ENCODE measurements around the gene DNAH8. TPM values are rescaled to one million over a fixed set of nuclear protein-coding genes. Genes with fewer than 3 reads are reported as not detected.

The DNAH8 gene
- total and polyA plus RNA-seq, 11 donors, result 0.02 to 0.50 (median 0.02) TPM; not detected in 8

DNA sequence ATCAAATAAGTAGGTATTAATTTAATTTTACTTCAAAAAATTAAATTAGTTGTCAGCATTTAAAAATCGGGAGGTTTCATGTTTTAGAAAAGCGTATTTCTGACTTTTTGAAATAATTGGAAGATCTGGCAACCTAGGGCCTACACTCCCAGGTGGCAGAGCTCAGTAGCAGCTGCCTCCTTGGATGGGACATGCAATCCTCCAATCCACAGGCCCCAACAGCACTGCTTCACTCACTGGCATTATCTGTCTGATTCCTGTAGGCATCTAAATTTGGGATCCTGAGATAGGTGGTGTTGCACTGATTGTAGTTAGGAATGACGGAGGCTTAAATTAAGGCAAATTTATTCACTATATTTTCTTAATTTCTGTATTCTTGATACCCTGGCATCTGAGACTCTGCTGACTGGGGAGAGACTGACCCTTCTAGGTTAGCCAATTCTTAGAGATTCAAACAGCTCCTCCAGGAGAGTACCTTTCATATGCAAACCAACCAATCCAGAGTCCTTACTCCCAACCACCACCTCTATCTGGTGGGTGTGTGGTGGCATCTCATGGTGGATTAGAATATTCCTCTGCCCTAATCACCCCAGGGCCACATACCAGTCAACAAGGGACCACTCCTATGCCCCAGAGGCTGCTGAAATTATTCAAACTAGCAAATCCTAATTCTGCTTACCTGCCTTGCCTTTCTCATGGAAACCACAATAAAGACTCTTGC, 186.9 kb downstream of the DNAH8 start:
- no peak for ATAC-seq
- Histone ChIP-seq H3K27me3 (peaks cover 0 to 12% (median 0%) of the 10 kb centered on the region in 9 donors), H3K27ac (no peak overlapping the region), H3K36me3 (no peaks in the 10 kb centered on the region), H3K4me3 (no peak overlapping the region), H3K9me3 (no peaks in the 10 kb centered on the region), H3K4me1 (no peaks in the 10 kb centered on the region)
- TF ChIP-seq POLR2A (IDR thresholded peaks at IDR 0.05), result no peak
- no peak for TF ChIP-seq CTCF (IDR thresholded peaks at IDR 0.05)
- intact Hi-C loops (cut with DNase I), result no loop called here
- DNase-seq, result no peak
- 92 to 96% (median 93%) methylated on average over 3 of the region's 3 CpGs for WGBS, 4 donors

DNA sequence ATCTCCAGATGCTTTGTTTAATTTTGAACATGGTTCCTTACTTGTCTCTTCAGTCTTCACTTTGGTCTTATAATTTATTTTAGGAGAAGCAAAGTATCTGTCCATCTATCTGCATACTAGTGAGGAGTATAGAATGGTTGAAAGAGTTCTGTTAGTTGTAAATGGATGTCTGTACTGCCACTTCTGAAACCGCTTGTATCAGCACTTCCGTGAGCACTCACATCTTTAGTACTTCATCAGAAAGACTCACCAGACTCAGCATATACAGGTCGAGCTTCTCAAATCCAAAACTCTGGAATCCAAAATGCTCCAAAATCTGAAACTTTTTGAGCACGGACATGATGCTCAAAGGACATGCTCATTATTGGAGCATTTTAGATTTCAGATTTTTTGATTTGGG, 191.5 kb downstream of the DNAH8 start:
- Histone ChIP-seq H3K27ac (no peak overlapping the region), H3K36me3 (no peaks in the 10 kb centered on the region), H3K27me3 (peaks cover 0 to 11% (median 0%) of the 10 kb centered on the region in 9 donors), H3K9me3 (no peaks in the 10 kb centered on the region), H3K4me1 (no peaks in the 10 kb centered on the region), H3K4me3 (no peak overlapping the region)
- DNase-seq (no peak), ATAC-seq (no peak)
- TF ChIP-seq POLR2A (IDR thresholded peaks at IDR 0.05), result no peak
- TF ChIP-seq CTCF (IDR thresholded peaks at IDR 0.05), result no peak
- WGBS, 4 donors, result 72 to 80% (median 77%) methylated on average over 4 of the region's 4 CpGs
- intact Hi-C loops (cut with DNase I), result no loop called here

GRCh38 chr6:38907264-38907663, 192.2 kb downstream of the DNAH8 start:
- no peak for ATAC-seq
- H3K4me3 ChIP-seq, result no peak overlapping the region
- H3K27me3 ChIP-seq, result peaks cover 0 to 11% (median 0%) of the 10 kb centered on the region in 9 donors
- DNase-seq, result no peak
- no peaks in the 10 kb centered on the region for H3K36me3 ChIP-seq
- no peak overlapping the region for H3K27ac ChIP-seq
- intact Hi-C loops (cut with DNase I), result no loop called here
- H3K9me3 ChIP-seq, result no peaks in the 10 kb centered on the region
- no peak for TF ChIP-seq CTCF (IDR thresholded peaks at IDR 0.05)
- no peak for TF ChIP-seq POLR2A (IDR thresholded peaks at IDR 0.05)
- no peaks in the 10 kb centered on the region for H3K4me1 ChIP-seq

DNA sequence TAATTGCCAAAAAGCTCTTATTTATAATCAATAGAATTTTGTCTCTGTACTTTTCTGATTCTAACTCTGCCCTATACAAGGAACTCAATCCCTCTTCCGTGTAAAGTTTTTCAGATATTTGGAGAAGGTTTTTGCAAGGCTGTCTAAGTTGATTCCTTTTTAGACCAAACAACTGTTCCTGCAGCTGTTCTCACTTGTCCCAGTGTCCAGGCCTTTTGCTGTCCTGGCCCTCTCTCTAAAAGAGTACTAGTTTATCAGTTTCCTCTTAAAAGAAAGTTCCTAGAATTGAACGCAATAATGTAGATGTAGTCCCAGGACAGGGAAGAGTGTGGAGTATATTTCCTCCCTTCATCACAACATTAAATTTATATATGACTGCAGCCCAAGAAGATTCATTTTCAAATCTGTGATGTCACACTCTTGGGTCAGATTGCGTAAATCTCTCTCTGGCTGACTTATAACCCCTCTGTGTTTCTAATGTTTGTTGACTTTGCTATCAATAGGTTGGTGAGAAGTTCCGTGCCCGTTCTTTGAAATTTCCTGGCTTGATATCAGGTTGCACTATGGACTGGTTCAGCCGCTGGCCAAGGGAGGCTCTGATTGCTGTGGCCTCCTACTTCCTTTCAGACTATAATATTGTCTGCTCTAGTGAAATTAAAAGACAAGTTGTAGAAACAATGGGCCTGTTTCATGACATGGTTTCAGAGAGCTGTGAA, 194.1 kb downstream of the DNAH8 start:
- no peak for DNase-seq
- Histone ChIP-seq H3K4me3 (no peak overlapping the region), H3K27ac (no peak overlapping the region), H3K27me3 (peaks cover 0 to 8% (median 0%) of the 10 kb centered on the region in 9 donors), H3K9me3 (no peaks in the 10 kb centered on the region), H3K4me1 (no peaks in the 10 kb centered on the region), H3K36me3 (no peaks in the 10 kb centered on the region)
- TF ChIP-seq POLR2A (IDR thresholded peaks at IDR 0.05) (no peak), CTCF (IDR thresholded peaks at IDR 0.05) (no peak)
- 51 to 63% (median 56%) methylated on average over 6 of the region's 6 CpGs for WGBS, 4 donors
- intact Hi-C loops (cut with DNase I), result no loop called here
- ATAC-seq, result no peak
